OCI-LY1 (cell line): ENCODE results near the gene NKAP.
"Not testable (repeated sequence)": the region's sequence is repeated elsewhere in the genome, so short reads cannot be mapped to it uniquely, and the experiment has no call there.

Experiments used
- H2AFZ ChIP-seq: fragments of 200-600 bp; sonication (generic), shearing (Covaris generic); 2 replicates; pipeline ENCODE4 v1.6.0; 2014; ENCODE audit warnings: antibody characterized with exemption, mild to moderate bottlenecking, low read length
- H3F3A ChIP-seq: fragments of 200-600 bp; sonication (generic), shearing (Covaris generic); 2 replicates; pipeline ENCODE4 v1.6.0; 2014; ENCODE audit warnings: mild to moderate bottlenecking, antibody characterized with exemption, low read length, moderate library complexity; ENCODE audit not compliant: insufficient read depth
- H3K27ac ChIP-seq: fragments of 200-600 bp; sonication (generic); 2 replicates; pipeline ENCODE4 v1.5.1; 2014; ENCODE audit warnings: low read length, mixed run types, mild to moderate bottlenecking, low read depth; ENCODE audit not compliant: poor library complexity, severe bottlenecking
- H3K27me3 ChIP-seq: fragments of 200-600 bp; sonication (generic); 2 replicates; pipeline ENCODE4 v1.6.0; 2014; ENCODE audit warnings: antibody characterized with exemption, mild to moderate bottlenecking, low read length, moderate library complexity; ENCODE audit not compliant: insufficient read depth
- H3K36me3 ChIP-seq: fragments of 200-600 bp; sonication (generic); 2 replicates; pipeline ENCODE4 v1.6.1; 2014; ENCODE audit warnings: mild to moderate bottlenecking, antibody characterized with exemption, low read length, moderate library complexity, mixed read lengths; ENCODE audit not compliant: insufficient read depth
- H3K4me1 ChIP-seq: fragments of 200-600 bp; sonication (generic); 2 replicates; pipeline ENCODE4 v1.5.1; 2014; ENCODE audit warnings: mild to moderate bottlenecking, low read length, moderate library complexity; ENCODE audit not compliant: insufficient read depth, severe bottlenecking
- H3K4me2 ChIP-seq: fragments of 200-600 bp; sonication (generic), shearing (Covaris generic); 2 replicates; pipeline ENCODE4 v1.6.1; 2014; ENCODE audit warnings: low read length
- H3K4me3 ChIP-seq: fragments of 200-600 bp; sonication (generic); 2 replicates; pipeline ENCODE4 v1.5.1; 2014; ENCODE audit warnings: low read length, low read depth, mild to moderate bottlenecking, mixed read lengths; ENCODE audit not compliant: poor library complexity, severe bottlenecking
- H3K79me2 ChIP-seq: fragments of 200-600 bp; shearing (Covaris generic); 2 replicates; pipeline ENCODE4 v1.6.1; 2016; ENCODE audit warnings: mixed run types, low read length, mixed read lengths; ENCODE audit not compliant: insufficient read depth
- H3K9ac ChIP-seq: fragments of 200-600 bp; sonication (generic), shearing (Covaris generic); 2 replicates; pipeline ENCODE4 v1.6.1; 2014; ENCODE audit warnings: mild to moderate bottlenecking, low read length, mixed read lengths
- H3K9me2 ChIP-seq: fragments of 200-600 bp; sonication (generic), shearing (Covaris generic); 2 replicates; pipeline ENCODE4 v1.6.1; 2014; ENCODE audit warnings: low read depth, mild to moderate bottlenecking, low read length, mixed read lengths
- H3K9me3 ChIP-seq: fragments of 200-600 bp; shearing (Covaris generic); 2 replicates; pipeline ENCODE4 v1.6.1; 2014; ENCODE audit warnings: low read length, mixed read lengths
- H4K20me1 ChIP-seq: fragments of 200-600 bp; sonication (generic), shearing (Covaris generic); 2 replicates; pipeline ENCODE4 v1.6.0; 2016; ENCODE audit warnings: mild to moderate bottlenecking, low read length; ENCODE audit not compliant: insufficient read depth
- EZH2 ChIP-seq: fragments of 200-600 bp; sonication (generic), shearing (Covaris generic); IDR thresholded peaks from 2 replicates; pipeline ENCODE4 v1.8.0; 2017; ENCODE audit warnings: borderline replicate concordance, mixed run types, mild to moderate bottlenecking, antibody characterized with exemption, low read length, moderate library complexity, mixed read lengths
- TF ChIP-seq, protein P1 (sequence below): fragments of 200-600 bp; sonication (generic), shearing (Covaris generic); IDR thresholded peaks from 2 replicates; pipeline ENCODE4 v1.5.1; 2017; ENCODE audit warnings: mild to moderate bottlenecking, antibody characterized with exemption, low read length, moderate library complexity, mixed read lengths

The NKAP gene

DNA sequence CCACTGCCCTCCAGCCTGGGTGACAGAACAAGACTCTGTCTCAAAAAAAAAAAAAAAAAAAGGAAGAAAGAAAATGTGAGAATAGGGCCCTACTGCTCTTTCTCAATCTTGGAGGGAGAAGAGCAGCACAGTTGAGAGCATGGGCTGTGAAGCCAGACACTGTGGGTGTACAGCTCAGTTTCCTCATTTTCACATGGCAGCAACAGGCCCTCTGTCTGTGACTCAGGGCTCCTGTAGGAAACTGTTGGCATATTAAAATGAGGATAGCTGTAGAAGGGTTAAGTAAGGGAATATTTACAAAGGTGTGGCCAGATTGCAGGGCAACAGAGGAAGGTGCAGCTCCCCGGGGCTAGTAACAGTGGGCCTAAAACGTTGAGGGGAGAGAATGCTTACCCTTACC lies 44.4 kb downstream of the NKAP start:
- TF ChIP-seq EZH2, result no peak
- TF ChIP-seq, protein P1, sequence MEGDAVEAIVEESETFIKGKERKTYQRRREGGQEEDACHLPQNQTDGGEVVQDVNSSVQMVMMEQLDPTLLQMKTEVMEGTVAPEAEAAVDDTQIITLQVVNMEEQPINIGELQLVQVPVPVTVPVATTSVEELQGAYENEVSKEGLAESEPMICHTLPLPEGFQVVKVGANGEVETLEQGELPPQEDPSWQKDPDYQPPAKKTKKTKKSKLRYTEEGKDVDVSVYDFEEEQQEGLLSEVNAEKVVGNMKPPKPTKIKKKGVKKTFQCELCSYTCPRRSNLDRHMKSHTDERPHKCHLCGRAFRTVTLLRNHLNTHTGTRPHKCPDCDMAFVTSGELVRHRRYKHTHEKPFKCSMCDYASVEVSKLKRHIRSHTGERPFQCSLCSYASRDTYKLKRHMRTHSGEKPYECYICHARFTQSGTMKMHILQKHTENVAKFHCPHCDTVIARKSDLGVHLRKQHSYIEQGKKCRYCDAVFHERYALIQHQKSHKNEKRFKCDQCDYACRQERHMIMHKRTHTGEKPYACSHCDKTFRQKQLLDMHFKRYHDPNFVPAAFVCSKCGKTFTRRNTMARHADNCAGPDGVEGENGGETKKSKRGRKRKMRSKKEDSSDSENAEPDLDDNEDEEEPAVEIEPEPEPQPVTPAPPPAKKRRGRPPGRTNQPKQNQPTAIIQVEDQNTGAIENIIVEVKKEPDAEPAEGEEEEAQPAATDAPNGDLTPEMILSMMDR, result no peak
- Histone ChIP-seq H3K9ac (no peak overlapping the region), H3K27ac (no peak overlapping the region), H2AFZ (no peak overlapping the region), H4K20me1 (no peaks in the 10 kb centered on the region), H3K9me2 (no peaks in the 10 kb centered on the region), H3K4me3 (no peak overlapping the region), H3K27me3 (no peaks in the 10 kb centered on the region), H3K9me3 (no peaks in the 10 kb centered on the region), H3K36me3 (no peaks in the 10 kb centered on the region), H3K4me1 (no peaks in the 10 kb centered on the region), H3F3A (no peaks in the 10 kb centered on the region), H3K79me2 (no peaks in the 10 kb centered on the region), H3K4me2 (no peak overlapping the region)

DNA sequence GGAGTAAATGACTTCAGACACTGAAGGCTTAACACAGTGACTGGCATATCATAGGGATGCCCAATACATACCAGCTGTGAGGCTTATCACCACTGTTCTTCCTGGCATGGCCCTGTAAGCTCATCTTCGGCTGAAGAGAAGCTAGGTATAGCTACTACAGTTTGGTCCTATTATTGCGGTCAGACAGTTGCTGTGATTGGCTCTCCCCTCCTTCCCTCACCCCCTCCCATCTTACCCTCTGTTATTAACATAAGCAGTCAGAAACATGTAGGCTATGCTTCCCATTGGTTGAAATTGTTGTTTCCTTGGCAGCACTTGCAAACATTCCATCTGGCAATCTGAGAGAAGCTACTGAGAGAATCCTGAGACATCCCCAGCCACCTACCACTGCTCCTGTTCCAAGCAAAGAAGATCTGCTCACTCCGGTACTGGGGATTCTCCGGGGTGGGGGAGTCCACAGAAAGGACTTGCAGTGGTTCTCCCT lies 47.7 kb downstream of the NKAP start, which contains the start of gene AKAP14:
Gene AKAP14 (plus strand): TSS at position 51 of the 484 bp plus-strand sequence. CDS start 7,331 bp downstream, outside the sequence.
- Histone ChIP-seq H2AFZ (no peak within 1 kb of the TSS), H3K4me2 (no peak within 1 kb of the TSS)

DNA sequence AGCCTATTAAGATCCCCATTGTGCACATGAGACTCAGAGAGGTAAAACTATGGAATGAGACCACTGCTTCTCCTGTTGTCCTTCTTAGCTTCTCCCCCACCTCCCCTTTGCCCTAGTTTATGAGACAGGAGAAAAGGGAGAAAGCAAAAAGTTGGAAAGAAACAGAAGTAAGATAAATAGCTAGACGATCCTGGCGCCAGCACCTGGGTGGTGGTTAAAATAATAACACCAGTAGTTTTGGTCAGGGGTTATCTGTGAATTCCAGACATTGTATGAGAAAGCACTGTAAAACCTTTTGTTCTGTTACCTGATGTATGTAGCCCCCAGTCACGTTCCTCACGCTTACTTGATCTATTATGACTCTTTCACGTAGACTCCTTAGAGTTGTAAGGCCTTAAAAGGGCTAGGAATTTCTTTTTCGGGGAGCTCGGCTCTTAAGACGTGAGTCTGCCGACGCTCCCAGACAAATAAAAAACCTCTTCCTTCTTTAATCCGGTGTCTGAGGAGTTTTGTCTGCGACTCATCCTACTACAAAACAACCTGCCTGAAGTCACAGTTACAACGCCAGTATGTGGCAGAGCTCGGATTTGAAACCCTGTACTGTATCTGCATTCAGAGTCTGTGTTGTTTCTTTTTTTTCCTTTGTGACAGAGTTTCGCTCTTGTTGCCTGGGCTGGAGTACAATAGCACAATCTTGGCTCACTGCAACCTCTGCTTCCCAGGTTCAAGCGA lies 51.4 kb downstream of the NKAP start:
- H3K9ac ChIP-seq, H3K9me3 ChIP-seq, H3K4me1 ChIP-seq, H3K27ac ChIP-seq, H3K27me3 ChIP-seq, H3K79me2 ChIP-seq, H3K36me3 ChIP-seq, H3K4me2 ChIP-seq, H2AFZ ChIP-seq, H4K20me1 ChIP-seq, H3K4me3 ChIP-seq, H3K9me2 ChIP-seq, H3F3A ChIP-seq: not testable (repeated sequence)

More for the DNA sequence above, 47.7 kb downstream of the NKAP start, which contains the start of gene AKAP14:
- Histone ChIP-seq H3K36me3 (no peaks in the 10 kb centered on the region), H3F3A (no peaks in the 10 kb centered on the region), H3K27ac (no peak within 1 kb of the TSS), H3K27me3 (no peaks in the 10 kb centered on the region), H3K9me2 (no peaks in the 10 kb centered on the region), H4K20me1 (no peaks in the 10 kb centered on the region), H3K9ac (no peak within 1 kb of the TSS), H3K4me1 (no peaks in the 10 kb centered on the region), H3K4me3 (no peak within 1 kb of the TSS), H3K9me3 (no peaks in the 10 kb centered on the region), H3K79me2 (no peaks in the 10 kb centered on the region)
- TF ChIP-seq, protein P1, result no peak
- no peak for TF ChIP-seq EZH2

DNA sequence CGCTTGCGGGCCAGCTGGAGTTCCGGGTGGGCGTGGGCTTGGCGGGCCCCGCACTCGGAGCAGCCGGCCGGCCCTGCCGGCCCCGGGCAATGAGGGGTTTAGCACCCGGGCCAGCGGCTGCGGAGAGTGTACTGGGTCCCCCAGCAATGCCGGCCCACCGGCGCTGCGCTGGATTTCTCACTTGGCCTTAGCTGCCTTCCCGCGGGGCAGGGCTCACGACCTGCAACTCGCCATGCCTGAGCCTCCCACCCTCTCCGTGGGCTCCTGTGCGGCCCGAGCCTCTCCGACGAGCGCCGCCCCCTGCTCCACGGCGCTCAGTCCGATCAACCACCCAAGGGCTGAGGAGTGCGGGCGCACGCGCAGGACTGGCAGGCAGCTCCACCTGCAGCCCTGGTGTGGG lies 52.9 kb downstream of the NKAP start:
- H3F3A ChIP-seq, H3K27ac ChIP-seq: not testable (repeated sequence)

More for the DNA sequence above, 52.9 kb downstream of the NKAP start:
- H3K9me3 ChIP-seq, H3K27me3 ChIP-seq, H3K4me1 ChIP-seq, H3K4me2 ChIP-seq, H3K79me2 ChIP-seq, H3K9ac ChIP-seq, H4K20me1 ChIP-seq, H3K4me3 ChIP-seq, H2AFZ ChIP-seq, H3K9me2 ChIP-seq, H3K36me3 ChIP-seq: not testable (repeated sequence)
